HG03064 (cell line): Measurements from ENCODE around the gene SIPA1L2.

Experiments used
- ATAC-seq: cut with Tn5 transposase; IDR thresholded peaks from one replicate; pipeline ENCODE4 v1.9.1; 2021; ENCODE audit warnings: low read depth; ENCODE audit not compliant: unreplicated experiment

Gene SIPA1L2, protein sequence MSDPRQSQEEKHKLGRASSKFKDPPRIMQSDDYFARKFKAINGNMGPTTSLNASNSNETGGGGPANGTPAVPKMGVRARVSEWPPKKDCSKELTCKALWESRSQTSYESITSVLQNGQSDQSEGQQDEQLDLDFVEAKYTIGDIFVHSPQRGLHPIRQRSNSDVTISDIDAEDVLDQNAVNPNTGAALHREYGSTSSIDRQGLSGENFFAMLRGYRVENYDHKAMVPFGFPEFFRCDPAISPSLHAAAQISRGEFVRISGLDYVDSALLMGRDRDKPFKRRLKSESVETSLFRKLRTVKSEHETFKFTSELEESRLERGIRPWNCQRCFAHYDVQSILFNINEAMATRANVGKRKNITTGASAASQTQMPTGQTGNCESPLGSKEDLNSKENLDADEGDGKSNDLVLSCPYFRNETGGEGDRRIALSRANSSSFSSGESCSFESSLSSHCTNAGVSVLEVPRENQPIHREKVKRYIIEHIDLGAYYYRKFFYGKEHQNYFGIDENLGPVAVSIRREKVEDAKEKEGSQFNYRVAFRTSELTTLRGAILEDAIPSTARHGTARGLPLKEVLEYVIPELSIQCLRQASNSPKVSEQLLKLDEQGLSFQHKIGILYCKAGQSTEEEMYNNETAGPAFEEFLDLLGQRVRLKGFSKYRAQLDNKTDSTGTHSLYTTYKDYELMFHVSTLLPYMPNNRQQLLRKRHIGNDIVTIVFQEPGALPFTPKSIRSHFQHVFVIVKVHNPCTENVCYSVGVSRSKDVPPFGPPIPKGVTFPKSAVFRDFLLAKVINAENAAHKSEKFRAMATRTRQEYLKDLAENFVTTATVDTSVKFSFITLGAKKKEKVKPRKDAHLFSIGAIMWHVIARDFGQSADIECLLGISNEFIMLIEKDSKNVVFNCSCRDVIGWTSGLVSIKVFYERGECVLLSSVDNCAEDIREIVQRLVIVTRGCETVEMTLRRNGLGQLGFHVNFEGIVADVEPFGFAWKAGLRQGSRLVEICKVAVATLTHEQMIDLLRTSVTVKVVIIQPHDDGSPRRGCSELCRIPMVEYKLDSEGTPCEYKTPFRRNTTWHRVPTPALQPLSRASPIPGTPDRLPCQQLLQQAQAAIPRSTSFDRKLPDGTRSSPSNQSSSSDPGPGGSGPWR (N-terminal part only)

GRCh38 chr1:232630047-232630893, at the start of gene SIPA1L2:
Gene SIPA1L2 (minus strand): TSS chr1:232630133. CDS start chr1:232515339, 114,794 bp downstream.
- peak; percentile 99 for ATAC-seq

DNA sequence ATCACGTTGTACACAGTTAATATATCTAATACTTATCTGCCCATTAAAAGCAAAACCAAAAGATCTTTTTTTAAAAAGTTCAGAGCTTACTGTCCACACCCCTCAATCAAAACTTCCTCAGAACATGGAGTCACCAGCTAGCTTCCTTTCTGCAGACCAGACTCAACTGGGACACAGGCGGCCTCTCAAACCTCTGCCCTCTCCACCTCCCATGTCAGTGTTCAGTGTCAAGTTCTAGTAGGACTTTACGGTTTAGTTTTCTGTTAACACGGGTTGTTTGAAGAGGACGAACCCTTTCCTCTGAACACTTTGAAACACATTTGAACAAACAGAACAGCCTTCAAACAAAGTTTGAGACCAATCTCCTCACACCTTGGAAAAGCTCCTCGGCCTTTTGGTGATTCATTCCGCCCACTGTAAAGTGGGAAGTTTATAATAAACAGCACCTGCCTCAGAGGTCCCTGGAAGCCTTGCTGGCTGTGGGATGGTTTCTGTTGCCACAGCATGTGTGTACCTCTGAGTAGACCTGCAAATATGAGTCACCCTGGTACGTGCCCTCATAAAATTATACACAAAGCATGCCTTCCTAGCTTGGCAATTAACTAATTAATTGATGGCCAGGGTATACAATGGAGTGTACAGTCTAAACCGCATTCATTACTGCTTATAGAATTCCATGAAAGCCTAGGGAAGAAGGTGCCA, 48.4 kb upstream of the SIPA1L2 start:
- no peak for ATAC-seq

- ATAC-seq = no peak
These were observed 46.4 kb upstream of the SIPA1L2 start for GRCh38 chr1:232676307-232676706.

- ATAC-seq = no peak
These were observed 46.0 kb upstream of the SIPA1L2 start for GRCh38 chr1:232675898-232676297.

GRCh38 chr1:232675260-232675659, 45.3 kb upstream of the SIPA1L2 start:
- no peak for ATAC-seq

DNA sequence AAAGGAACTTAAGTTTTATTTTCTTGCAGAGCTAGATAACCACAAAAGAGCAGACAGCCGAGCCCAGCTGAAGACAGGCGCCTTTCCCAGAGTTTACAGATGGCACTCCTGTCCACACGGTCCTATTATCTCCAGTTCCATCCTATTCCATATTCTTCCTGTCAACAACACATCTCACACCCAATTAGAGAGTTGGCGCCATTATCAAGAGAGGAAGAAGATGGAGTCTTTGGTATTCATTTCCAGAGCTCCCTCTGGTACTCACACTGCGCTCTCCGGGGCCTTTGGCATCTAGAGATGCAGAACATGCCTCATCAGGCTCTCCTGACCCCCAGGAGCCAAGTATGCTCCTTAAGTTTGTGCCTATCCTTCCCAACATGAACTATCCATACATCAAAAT, 43.3 kb upstream of the SIPA1L2 start:
- ATAC-seq = no peak

DNA sequence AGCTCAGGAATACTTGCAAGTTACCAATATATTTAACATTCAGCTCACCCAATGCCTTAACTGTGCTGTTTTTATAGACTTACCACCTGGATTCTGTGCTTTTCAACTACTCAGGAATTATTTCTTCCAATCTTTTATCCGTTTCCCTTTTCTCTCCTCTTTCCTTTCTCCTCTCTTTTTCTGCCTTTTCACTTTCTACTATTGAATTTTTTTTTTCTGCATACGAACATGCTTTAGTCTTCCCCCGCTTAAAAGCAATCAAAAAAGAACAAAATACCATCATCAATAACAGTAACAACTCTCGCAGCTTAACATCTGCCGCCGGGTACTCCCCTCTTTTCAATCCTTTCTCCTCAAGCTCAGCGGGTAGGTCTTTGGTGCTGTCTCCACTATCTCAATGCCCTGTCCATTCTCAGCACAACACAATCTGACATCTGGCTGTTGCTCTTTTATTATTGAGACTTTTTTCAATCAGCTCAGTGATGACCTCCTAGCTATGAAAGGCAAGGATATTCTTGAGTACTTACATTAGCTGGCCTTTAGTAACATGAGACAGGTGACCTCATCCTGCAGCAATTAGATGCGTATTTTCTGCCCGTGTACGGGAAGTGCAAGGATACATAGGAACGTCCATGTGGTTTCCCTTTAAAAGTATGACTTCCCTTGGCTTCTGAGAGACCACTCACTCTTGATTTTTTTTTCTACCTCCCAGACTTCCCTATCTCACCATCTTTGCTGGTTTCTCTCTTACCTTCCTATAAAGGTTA, 40.2 kb upstream of the SIPA1L2 start:
- ATAC-seq = no peak

GRCh38 chr1:232667778-232668165, 37.8 kb upstream of the SIPA1L2 start:
- no peak for ATAC-seq

- no peak for ATAC-seq
These were observed 37.3 kb upstream of the SIPA1L2 start for GRCh38 chr1:232667094-232667777.

DNA sequence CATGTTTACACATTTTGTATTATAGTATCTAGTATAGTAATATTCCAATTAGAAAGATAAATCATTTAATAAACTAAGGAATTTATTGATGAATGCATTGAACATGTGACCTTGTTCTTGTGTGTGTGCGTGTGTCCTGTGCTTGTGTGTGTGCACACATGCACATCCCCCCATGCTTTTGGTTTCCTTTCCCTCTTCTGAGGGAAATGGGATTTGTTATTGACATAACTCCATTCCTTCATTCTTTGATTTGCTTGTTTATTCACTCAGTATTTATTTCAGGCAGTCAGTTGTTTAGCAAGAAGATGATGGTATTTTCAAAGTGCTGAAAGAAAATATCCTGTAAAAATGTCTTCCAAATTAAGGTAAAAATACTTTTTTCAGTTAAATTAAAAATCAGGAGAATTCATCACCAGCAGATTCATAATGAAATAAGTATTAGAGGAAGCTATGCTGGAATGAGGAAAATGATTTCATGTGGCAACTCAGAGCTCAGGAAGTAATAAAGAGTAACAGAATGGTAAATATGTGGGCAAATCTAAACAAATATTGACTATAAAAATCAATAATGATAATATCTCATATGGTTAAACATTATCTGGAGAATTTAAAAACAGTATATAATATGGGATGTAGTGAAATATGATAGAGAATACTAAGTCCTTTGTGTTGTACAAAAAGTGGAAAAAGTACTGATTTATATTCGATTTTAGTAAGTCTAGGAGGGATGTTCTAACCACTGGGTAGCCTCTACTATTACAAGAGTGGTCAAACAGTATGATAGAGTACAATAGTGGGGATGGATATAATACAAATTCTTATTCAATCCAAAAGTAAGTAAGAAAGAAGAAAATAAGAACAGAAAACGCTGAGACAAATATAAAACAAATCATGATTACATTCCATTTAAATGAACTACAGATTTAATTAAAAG, 35.2 kb upstream of the SIPA1L2 start:
- ATAC-seq = no peak

- no peak for ATAC-seq
These were observed 33.0 kb upstream of the SIPA1L2 start for GRCh38 chr1:232662910-232663309.

GRCh38 chr1:232658386-232658785, 28.5 kb upstream of the SIPA1L2 start:
- no peak for ATAC-seq

DNA sequence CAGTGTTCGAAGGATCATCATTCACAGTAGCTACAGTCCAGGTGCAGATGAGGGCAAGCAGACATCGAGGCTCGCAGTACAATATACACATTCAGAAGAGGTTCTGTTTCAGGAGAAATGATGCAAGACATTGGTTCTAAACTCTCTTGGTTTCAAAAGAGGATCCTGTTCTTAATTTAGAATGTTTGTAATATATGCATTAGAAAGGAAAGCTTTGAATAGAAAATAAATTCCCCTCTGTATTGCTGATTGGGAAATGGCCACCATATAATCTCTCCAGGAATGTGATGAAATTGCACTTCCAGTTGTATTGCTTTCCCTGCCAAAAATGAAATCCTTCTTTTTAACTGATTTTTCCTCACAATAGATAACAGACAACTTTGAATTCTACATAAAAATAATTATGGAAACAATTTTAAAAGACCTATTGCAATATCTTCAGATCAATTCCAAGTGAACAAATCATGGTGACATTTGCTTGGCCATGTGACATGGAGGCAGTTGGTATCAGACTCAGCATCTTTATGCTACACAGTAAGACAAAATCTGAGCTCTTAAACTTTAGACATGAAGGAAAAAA, 27.6 kb upstream of the SIPA1L2 start:
- no peak for ATAC-seq

DNA sequence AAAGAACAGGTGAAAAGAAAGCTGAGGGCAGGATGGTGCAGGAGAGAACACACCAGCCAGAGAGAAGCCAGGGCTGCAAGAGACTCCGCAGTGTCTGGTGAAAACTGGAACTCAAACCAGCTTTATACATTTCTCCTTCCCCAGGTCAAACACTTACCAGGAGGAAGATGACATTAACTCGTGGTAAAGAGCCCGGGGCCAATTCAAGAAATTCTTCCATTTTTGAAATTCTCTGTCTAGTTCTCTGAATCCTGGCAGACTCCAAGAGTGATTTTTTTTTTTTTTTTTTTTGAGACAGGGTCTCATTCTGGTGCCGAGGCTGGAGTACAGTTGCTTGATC, 25.8 kb upstream of the SIPA1L2 start:
- ATAC-seq = no peak

- peak; percentile 73 for ATAC-seq
These were observed 25.3 kb upstream of the SIPA1L2 start for GRCh38 chr1:232655028-232655745.

DNA sequence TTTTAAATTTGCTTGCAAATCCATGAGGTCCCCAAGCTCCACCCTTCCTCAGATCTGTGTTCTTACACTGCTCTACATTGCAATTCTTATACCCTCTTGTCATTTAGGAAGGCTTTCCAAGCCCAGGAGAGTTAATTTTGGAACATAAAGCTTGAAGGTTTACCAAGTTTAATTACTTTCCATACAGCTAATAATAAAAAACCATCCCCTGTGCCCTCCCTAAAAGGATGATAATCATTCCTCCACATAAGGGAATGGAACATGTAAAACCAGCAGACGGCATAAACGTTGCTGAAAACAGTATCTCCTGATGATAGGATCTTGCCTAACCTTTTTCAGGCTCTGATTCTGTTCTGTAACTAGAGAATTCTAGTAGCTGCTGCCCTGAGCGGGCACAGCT, 23.9 kb upstream of the SIPA1L2 start:
- no peak for ATAC-seq
